NCI-H1092 treated with DMSO at 0.1 percent for 48 hours (cell line): Measurements from ENCODE around the gene ZBTB22.
"Not testable (repeated sequence)": the region's sequence is repeated elsewhere in the genome, so short reads cannot be mapped to it uniquely, and the experiment has no call there.

Experiments used
- DNase-seq: peaks from one replicate; lab custom pipeline; 2025; lab: John Stamatoyannopoulos, UW

The ZBTB22 gene

GRCh38 chr6:33298773-33299236 lies 18.7 kb downstream of the ZBTB22 start, which contains the start of gene RGL2:
TSS of gene RGL2 (minus strand) at chr6:33298942. CDS start at chr6:33298610, 332 bp downstream.
- peak; percentile 62 for DNase-seq

- DNase-seq = peak; percentile 4
Measured at GRCh38 chr6:33297956-33298772, 19.4 kb downstream of the ZBTB22 start.

DNA sequence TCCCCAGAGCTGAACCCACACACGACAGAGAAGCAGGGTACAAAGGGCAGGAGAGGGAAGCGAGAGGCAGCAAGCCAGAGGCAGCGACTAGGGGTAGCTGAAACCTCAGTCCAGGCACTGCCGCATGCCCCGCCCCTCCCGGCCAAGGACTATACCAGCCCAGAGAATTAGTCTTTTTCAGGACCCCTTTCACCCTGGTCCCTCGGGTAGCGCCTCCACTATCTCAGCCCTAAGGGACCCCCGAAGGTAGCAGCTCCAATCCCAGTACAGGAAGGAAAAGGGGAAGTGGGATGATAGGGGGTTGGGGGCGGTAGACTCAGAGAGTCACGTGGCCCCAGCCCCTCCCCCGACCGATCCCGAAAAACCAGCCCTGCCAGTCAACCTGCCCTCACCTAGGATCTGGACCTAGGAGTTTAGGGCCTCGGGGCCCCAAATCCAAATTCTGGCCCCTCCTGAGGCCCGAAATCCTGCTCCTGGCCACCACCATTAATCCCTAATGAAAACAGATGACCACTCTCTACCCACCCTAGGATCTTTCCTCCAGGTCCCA lies 20.1 kb downstream of the ZBTB22 start:
- DNase-seq = no peak

DNA sequence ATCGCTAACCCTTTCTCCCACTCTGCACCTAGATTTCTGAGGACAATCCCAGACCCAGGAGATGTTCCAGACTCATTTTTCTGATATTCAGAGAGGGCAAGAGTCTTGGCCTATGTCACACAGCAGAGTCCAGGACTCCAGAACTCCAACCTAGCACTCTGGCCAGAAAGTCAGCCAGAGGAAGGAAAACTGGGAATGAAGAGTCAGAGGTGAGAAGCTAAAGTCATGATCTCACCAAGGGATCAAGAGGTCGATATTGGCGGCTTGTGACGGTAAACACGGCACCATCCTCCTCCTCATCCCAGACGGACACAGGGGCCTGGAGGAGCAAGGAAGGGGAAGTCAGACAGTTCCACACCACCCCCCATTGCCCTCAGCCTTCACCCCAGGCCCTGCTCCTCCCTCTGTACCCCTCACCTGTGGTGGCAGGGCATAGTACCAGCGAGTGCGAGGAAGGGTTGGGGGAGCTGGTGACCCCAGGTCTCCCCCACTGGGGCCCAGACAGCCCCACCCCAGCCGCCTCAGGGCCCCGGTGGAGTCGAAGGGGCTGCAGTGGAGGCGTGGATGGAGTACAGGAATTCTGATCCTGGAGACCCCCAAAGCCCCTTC lies 20.6 kb downstream of the ZBTB22 start:
- DNase-seq = no peak

DNA sequence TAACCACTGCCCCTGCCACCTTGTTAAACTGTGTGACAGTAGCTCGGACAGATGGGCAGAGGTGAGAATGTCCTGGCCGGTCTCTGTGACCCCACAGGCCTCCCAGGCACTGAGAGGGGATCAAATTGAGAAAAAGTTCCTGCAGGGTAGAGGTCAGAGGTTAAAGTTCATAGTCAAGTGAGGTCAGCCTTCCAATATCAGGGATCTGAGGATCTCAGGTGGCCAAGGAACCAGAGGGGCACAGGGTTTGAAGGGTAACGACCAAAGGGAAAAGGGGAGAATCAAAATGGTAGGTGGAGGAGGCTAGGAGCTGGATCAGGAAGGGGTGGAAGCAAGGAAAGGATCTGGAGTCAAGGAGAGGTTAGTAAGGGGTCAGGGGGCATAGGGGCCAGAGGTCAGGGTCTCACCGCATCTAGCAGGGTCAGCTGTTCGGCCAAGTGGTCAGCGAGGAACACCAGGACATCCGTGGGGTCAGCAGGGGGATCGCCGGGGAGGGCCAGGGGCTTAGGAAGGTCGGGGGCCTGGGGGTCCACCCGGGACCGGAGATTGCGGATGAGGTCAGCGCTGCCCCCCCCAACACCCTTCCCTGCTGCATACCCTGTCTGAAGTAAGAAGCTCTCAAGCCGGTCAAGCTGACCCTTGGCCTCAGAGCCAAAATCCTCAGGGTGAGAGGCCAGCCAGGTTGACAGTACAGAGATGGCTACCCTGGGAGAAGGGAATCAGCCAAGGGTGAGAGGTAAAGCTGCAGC lies 21.7 kb downstream of the ZBTB22 start:
- no peak for DNase-seq

DNA sequence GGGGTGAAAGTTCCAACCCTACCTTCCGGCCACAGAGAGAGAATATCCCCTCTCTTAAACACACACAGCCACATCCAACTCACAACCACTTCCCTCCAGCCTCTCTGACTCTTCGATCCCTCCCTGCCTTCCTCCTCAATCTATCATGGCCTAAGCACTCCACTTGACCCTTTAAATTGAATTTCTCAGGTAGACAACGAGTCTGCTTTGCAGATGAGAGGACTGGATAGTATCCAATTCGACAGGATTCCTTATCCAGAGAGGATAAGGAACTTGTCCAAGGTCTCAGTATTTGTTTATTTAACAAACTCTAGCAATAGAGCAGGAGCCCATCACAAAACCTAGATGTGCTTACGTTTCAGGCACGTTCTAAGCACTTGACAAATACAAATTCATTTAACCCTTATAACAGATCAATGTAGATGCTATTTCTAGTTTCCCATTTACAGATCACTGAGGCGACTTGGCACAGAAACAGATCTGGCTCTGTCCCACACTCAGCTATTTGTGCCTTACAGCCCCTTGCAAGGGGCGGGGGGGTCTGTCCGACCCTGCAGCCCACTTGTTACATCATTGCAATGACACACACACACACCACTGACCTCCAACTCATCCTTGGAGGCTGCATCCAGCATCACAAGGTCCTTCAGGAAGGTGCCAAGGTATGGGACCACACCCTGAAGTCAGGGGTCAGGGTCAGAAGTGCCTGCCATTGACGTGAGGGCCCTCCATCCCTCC lies 23.3 kb downstream of the ZBTB22 start:
- DNase-seq = no peak

DNA sequence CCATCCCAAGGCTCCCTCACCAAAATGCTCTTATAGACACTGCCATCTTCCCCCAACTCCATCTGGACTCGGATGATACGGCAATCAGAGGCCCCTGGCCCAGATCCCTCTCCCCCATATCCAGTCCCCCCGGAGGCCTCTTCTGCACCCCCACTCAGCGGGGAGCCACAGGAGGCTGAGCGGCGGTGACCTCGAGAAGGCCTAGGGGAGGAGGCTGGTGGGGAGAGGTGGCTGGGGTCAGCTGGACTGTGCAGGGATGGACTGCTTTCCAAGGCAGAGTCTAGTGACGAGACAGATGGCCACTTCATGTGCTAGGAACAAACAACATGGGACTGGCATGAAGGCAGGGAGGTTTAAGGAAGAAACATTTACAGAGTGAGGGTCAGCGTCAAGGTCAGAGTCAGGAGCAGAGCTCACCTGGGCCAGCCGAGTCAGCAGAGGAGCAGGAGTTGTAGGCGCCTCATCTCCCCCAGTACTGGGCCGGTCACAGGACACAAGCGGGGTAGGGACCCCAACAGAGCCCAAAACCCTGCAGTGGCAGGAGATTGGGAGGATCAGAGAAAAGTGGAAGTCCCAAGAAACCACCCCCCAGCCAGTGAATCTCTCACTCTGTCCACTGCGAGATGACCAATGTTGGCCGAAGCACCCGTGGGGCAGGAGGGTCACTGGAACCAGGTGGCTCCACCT lies 24.4 kb downstream of the ZBTB22 start:
- DNase-seq = no peak

DNA sequence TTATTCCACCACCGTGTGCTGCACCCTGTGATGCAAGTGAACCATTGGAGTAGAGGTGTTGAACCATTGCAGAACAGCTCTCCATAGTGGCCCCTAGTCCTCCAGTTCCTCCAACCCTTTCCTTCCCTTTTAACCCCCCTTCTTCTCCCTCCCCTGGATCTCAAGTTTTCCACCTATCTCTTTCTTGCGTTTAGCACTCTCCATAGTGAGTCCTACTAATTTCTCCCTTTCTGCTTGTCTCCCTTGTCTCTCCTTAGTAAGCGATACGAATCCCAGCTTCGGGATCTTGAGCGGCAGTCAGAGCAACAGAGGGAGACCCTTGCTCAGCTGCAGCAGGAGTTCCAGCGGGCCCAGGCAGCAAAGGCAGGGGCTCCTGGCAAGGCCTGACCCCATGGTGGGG lies 27.1 kb downstream of the ZBTB22 start:
- no peak for DNase-seq

DNA sequence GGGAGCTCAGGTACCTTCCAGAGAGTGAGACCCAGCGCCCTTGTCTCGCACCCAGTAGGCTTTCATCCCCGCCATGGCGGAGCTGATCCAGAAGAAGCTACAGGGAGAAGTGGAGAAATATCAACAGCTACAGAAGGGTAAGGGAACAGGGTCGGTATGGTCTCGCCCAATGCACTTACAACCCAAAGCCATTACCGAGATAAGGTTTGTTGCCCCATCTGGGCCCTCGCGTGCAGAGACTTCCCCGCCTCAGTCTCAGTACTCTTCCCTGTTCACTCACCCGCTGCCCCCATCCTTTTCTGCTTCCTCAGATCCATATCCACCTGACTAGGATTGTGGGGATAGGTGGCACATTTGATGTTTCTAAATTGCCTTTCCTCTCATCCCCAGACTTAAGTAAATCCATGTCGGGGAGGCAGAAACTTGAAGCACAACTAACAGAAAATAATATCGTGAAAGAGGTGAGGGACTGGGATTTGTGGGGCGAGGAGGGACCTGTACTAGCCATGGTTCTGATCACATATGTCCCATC lies 27.7 kb downstream of the ZBTB22 start:
- DNase-seq = no peak

GRCh38 chr6:33288921-33289783 lies 28.4 kb downstream of the ZBTB22 start, which contains the start of the genes PFDN6 and WDR46:
TSS of gene PFDN6 (plus strand) at chr6:33289601. CDS start at chr6:33289857, 256 bp downstream.
TSS of gene WDR46 (minus strand) at chr6:33289239. CDS start at chr6:33289170, 69 bp downstream.
- DNase-seq = peak; percentile 92

DNA sequence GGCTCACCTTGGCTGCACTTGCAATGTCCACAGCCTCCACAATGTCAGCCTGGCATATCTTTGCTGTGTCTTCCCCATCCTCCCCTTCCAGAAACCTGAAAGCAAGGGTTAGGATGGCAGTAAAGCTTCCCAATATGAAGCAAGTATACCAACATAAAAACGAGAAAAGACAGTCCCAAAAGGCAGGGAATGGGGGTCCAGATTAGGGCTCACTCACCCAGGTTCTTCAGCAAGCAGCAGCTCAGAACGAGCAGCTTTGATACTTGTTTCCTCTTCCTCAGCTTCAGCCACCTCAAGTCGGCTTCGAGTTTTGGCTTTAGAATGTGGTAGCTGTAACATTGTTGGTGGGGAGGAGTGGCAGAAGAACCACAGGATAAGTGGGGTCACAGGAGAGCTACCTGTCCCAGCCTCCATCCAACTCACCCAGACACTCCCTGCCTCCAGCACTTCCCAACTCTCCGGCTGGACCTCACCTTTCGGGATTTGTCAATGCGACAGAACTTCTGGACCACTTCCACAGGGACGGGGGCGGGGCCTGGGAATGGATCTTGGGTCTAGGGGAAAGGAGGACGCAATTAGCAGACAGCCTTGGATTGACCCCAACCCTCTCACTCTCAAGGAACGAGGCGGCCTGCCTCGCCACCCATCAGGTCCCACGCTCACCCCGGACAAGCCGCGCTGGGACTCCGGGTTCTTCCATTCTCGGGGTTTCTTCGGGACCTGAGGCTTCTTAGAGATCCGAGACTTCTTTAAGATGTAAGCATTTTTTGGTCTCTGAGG lies 29.2 kb downstream of the ZBTB22 start:
- no peak for DNase-seq

DNA sequence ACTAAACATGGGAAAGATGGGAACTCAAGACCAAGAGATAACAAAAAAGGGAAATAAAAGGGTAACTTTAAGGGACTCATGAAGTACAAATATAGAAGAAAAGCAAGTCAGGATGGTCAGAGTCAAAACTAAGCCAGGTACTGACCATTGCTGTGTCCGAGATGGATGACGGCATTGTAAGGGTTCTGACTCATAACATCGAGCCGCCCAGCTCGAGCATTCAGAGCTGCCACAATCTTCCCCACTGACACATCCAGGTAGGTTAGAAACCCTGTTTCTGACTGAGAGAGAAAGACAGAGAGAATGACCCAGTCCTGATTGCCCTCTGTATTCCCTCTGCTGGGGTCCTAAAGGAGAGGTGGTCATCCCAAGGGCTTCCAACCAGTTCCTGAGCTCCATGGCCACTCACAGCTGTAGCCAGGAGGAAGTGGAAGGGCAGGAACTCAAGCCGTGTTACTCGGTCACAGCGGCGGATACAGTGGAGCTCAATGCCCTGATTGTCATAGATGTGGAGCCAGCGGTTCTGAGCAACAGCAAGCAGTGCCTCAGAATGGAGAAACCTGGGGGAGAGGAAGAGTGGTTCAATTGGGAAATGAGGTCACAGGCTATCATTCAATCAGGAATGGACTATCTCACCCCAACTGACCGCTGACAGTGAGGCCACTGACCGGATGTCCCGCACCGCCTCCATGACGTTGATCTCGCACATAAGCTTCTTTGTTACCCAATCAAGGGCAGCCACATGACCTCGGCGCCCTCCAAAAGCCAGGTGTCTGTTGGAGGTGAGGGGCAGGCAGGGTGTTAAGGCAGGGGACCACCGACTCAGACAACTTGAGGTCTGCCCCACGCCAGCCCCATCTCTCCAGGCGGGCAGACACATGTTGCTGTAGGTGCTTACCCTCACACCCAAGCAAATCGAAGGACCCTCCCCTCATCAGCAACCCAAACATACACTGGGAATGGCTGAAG lies 30.3 kb downstream of the ZBTB22 start:
- DNase-seq = no peak

DNA sequence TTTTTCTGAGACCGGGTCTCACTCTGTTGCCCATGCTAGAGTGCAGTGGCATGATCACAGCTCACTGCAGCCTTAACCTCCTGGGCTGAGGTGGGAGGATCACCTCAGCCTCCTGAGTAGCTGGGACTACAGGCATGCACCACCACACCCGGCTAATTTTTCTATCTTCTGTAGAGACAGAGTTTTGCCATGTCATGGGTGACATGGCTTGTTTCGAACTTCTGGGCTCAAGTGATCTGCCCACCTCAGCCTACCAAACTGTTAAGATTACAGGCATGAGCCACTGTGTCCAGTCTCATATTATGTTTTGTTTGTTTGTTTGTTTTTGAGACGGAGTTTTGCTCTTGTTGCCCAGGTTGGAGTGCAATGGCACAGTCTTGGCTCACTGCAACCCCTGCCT lies 32.3 kb downstream of the ZBTB22 start:
- DNase-seq = not testable (repeated sequence)

GRCh38 chr6:33280539-33280938 lies 37.0 kb downstream of the ZBTB22 start:
- DNase-seq = no peak

- no peak for DNase-seq
Measured at GRCh38 chr6:33279971-33280511, 37.5 kb downstream of the ZBTB22 start.

GRCh38 chr6:33279257-33279695 lies 38.3 kb downstream of the ZBTB22 start:
- DNase-seq = no peak

- no peak for DNase-seq
Measured at GRCh38 chr6:33278810-33279209, 38.7 kb downstream of the ZBTB22 start.
